ENCODE measurements around the gene CATSPER4.
A peak's percentile ranks its signal among the peaks of the same experiment; 100 is the strongest.

Gene CATSPER4

DNA sequence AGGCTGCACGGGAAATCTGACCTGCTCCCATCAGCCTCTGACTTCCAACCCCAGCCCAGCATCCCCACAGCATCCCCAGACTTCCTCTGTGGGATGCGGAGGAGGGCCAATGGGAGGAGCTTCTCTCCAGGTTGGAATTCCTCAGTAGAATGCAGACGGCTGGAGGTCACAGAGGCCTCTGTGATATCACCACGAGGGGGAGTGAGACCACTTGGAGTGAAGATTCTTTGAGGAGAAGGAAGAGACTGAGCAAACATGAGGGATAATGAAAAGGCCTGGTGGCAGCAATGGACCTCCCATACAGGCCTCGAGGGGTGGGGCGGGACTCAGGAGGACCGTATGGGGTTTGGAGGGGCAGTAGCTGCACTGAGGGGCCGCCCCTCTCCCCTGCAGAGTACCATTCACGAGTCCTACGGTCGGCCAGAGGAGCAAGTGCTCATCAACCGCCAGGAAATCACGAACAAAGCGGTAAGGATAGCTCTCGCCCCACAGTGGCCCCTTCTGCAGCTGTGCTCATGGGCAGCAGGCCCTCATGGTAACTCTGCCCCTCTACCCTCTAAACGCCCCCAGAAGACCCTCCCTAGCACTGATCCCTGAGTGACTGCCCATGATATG is at the start of gene CATSPER4:
Gene CATSPER4, plus strand, starts transcription at position 230 of the 615 bp plus-strand sequence. Its CDS starts 26 bp downstream, at position 256.
- DNase-seq: no peak

DNA sequence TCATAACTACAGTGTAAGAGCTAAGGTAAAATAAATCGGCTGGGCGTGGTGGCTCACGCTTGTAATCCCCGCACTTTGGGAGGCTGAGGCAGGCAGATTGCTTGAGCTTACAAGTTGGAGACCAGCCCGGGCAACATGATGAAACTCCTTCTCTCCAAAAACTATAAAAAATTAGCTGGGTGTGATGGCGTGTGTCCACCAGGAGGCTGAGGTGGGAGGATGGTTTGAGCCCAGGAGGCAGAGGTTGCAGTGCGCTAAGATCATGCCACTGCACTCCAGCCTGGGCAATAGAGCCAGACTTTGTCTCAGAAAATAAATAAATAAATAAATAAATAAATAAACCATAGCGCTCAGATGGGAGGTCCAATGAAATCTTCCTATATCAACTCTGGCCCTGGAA is 48.2 kb upstream of the CATSPER4 start:
- DNase-seq: no peak

GRCh38 chr1:26145041-26145959 is 45.1 kb upstream of the CATSPER4 start:
- DNase-seq: peak; percentile 6

GRCh38 chr1:26145960-26146294 is 44.5 kb upstream of the CATSPER4 start:
- no peak for DNase-seq

- DNase-seq: no peak
Observed at GRCh38 chr1:26148887-26149286, 41.5 kb upstream of the CATSPER4 start.

GRCh38 chr1:26153966-26154532 is 36.4 kb upstream of the CATSPER4 start:
- DNase-seq: no peak

- DNase-seq: no peak
Observed at GRCh38 chr1:26154750-26155149, 35.7 kb upstream of the CATSPER4 start.

DNA sequence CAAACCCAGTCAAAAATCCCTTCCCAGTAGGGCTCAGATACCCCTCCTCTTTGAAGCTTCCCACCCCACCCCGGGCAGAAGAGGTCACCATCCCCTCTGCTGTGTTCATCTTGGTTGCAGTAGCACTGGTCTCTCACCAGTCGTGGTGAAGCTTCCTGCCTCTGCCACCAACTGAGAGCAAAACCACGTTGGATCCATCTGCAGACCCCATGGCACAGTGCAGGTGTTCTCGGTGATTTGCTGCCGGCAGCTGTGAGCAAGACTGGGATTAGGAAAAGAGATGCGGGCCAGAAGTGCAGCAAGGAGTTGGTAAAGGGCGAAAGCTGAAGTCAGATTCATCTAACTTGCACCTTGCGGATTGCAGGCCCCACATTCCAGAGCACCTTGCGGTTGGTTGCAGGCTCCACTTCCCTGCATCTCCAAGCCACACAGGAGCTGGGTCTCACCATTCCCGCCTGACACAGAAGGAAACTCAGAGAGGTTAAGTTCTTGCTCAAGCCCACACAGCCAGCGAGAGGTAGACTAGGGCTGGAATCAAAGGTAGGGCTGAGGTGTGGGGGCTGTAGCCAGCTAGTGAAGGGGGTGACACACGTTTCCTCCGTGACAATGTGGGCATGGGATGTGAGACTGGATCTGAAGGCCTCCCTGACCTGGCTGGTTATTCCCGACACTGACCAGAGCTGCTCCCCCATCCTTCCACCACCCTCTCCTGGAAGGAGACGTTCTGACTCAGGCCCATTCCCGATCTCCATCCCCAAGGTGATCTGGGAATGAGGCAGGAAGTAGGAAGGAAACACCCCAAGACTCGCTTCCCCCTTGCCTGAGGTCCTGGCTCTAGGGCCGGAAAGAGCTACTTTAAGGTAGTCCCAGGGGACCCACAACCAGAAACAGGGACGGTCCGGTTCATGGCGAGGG is 34.8 kb upstream of the CATSPER4 start:
- DNase-seq: no peak

- no peak for DNase-seq
Observed at GRCh38 chr1:26156285-26157038, 33.9 kb upstream of the CATSPER4 start.

DNA sequence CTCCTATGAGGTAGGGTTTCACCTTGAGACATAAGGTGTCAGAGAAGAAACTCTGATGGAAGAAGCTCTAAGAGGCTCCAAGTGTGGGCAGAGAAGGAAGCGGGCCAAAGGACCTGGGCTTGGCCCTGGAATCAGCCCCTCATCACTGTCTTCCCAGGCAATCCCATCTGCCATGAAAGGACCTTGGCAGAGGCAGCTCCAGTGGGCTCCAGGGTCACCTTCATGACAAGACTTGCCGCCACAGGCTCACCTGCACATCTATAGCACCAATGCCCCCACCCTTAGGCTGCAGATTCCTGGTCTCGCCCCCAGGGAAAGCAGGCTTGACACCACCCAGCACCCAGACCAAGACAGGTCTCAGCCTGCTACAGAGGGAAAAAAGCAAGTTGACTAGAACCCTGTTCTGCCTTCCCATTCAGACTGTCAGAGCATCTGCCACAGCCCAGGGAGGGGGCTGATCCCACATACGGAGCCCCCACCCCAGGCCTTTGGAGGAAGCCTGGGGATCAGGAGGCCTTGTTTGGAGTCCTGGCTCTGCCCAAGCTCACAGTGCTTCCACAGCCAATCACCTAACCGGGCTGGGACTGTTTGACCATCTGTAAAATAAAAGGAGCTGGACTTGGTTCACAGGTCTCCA is 32.0 kb upstream of the CATSPER4 start:
- no peak for DNase-seq

- no peak for DNase-seq
Observed at GRCh38 chr1:26158908-26159742, 31.3 kb upstream of the CATSPER4 start, which contains the start of gene FAM110D. TSS of gene FAM110D (plus strand) at chr1:26159079. CDS start at chr1:26161292, 2,213 bp downstream.

GRCh38 chr1:26159743-26160039 is 30.7 kb upstream of the CATSPER4 start:
- DNase-seq: no peak

- DNase-seq: no peak
Observed at GRCh38 chr1:26160527-26161414, 29.6 kb upstream of the CATSPER4 start.

DNA sequence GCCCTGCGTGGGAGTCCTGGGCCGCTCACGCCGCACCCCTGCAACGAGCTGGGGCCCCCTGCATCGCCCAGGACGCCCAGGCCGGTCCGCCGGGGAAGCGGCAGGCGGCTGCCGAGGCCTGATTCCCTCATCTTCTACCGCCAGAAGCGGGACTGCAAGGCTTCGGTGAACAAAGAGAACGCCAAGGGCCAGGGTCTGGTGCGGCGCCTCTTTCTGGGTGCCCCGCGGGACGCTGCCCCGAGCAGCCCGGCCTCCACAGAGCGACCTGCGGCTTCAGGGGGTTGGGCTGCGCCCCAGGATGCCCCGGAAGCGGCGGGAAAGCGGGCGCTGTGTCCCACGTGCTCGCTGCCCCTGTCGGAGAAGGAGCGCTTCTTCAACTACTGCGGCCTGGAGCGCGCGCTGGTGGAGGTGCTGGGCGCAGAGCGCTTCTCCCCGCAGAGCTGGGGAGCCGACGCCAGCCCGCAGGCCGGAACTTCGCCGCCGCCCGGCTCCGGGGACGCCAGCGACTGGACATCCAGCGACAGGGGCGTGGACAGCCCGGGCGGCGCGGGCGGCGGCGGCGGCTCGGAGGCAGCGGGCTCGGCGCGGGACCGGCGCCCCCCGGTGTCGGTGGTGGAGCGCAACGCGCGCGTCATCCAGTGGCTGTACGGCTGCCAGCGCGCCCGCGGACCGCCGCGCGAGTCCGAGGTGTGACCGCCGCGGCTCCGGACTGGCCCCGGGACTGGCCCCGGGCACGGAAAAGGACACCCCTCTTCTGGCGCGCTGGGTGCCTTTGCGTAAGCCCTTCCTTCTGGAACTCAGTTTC is 28.8 kb upstream of the CATSPER4 start:
- no peak for DNase-seq

GRCh38 chr1:26162220-26162709 is 28.1 kb upstream of the CATSPER4 start:
- DNase-seq: no peak

GRCh38 chr1:26163684-26164035 is 26.7 kb upstream of the CATSPER4 start:
- no peak for DNase-seq

DNA sequence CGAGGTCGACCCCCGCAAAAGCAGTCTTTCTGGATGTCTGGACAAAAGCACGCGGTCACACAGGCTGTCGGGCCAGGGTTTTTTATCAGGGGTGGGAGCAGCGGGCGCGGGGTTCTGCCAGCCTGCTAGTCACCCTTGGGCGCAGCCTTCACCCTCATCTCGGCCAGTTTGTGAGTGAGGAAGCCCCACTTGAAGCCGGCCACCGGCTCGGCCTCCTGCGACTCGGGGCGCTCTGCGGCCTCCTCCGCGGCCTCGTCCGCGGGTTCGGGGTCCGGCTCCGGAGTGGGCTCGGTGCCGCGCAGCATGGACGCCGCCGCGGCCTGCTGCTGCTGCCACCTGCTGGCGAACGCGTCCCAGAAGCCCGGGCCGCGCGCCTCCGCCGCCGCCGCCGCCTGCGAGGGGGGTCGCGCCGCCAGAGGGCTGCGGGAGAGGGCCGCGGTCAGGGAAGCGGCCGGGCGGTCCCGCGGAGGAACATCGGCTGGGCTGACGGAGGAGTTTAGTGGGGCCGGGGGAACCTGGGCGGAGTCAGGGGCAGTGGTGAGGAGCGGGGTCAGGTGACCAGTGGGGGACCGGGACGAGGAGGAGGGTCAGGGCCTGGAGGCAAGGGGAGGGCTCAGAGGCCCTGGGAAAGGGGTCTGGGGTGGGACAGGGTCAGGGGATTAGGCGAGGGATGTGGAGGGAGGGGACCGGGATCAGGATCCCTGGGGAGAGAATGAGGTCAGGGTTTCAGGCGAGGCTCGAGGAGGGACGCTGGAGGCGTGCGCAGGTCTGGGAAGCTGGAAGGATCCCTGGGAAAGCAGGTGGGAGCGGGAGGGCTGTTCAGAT is 26.2 kb upstream of the CATSPER4 start:
- DNase-seq: no peak
